RWPE2 (cell line): ENCODE measurements around the gene SEMA3F.
A peak's percentile ranks its signal among the peaks of the same experiment; 100 is the strongest.

Experiments used
- ATAC-seq: fragments of 200-7000 bp; cut with Tn5 transposase; 3 replicates; pipeline ENCODE4 v1.9.1; 2021; ENCODE audit warnings: low read depth
- DNase-seq: peaks from one replicate; pipeline ENCODE4 v3.0.0-alpha.2; 2020; ENCODE audit warnings: low spot score
- H3K27ac ChIP-seq: fragments of 450-650 bp; 2 replicates; pipeline ENCODE4 v1.5.1; 2017; ENCODE audit warnings: mild to moderate bottlenecking; ENCODE audit not compliant: poor library complexity, severe bottlenecking
- H3K27me3 ChIP-seq: fragments of 250-450 bp; sonication (Bioruptor Pico); 2 replicates; pipeline ENCODE4 v1.5.1; 2021; ENCODE audit warnings: mild to moderate bottlenecking, moderate library complexity; ENCODE audit not compliant: insufficient read depth, poor library complexity, severe bottlenecking
- H3K36me3 ChIP-seq: fragments of 250-450 bp; sonication (Bioruptor Pico); 2 replicates; pipeline ENCODE4 v1.5.1; 2020; ENCODE audit warnings: low read depth, mild to moderate bottlenecking, moderate library complexity
- H3K4me1 ChIP-seq: fragments of 250-450 bp; sonication (Bioruptor Pico); 2 replicates; pipeline ENCODE4 v1.5.1; 2021; ENCODE audit warnings: mild to moderate bottlenecking, moderate library complexity; ENCODE audit not compliant: insufficient read depth, poor library complexity, severe bottlenecking
- H3K4me3 ChIP-seq: fragments of 250-450 bp; sonication (Bioruptor Pico); 2 replicates; pipeline ENCODE4 v1.5.1; 2021; ENCODE audit warnings: mild to moderate bottlenecking, moderate library complexity; ENCODE audit not compliant: severe bottlenecking
- H3K9me3 ChIP-seq: fragments of 250-450 bp; sonication (Bioruptor Pico); 2 replicates; pipeline ENCODE4 v1.5.1; 2021; ENCODE audit warnings: mild to moderate bottlenecking, moderate library complexity; ENCODE audit not compliant: severe bottlenecking
- CTCF ChIP-seq: fragments of 450-650 bp; IDR thresholded peaks from one replicate; pipeline ENCODE4 v1.5.1; 2017; ENCODE audit warnings: mild to moderate bottlenecking, moderate library complexity; ENCODE audit not compliant: poor library complexity, severe bottlenecking

SEMA3F gene

GRCh38 chr3:50171540-50172301 lies 16.6 kb downstream of the SEMA3F start:
- H3K4me1 ChIP-seq = peaks cover 44% of the 10 kb centered on the region

GRCh38 chr3:50172626-50173220 lies 17.6 kb downstream of the SEMA3F start:
- ATAC-seq (no peak), DNase-seq (no peak)
- no peak overlapping the region for H3K4me3 ChIP-seq
- no peak for TF ChIP-seq CTCF
- H3K27ac ChIP-seq = peak overlapping the region; percentile 97
- H3K36me3 ChIP-seq = peaks cover 99% of the 10 kb centered on the region
- H3K9me3 ChIP-seq = no peaks in the 10 kb centered on the region
- no peaks in the 10 kb centered on the region for H3K27me3 ChIP-seq
- H3K4me1 ChIP-seq = peaks cover 36% of the 10 kb centered on the region

More at GRCh38 chr3:50171540-50172301, 16.6 kb downstream of the SEMA3F start:
- Histone ChIP-seq H3K36me3 (peaks cover 95% of the 10 kb centered on the region), H3K9me3 (no peaks in the 10 kb centered on the region), H3K4me3 (no peak overlapping the region), H3K27me3 (no peaks in the 10 kb centered on the region), H3K27ac (peak overlapping the region; percentile 97)
- DNase-seq (no peak), ATAC-seq (no peak)
- no peak for TF ChIP-seq CTCF

GRCh38 chr3:50173685-50174516 lies 18.8 kb downstream of the SEMA3F start:
- Histone ChIP-seq H3K9me3 (no peaks in the 10 kb centered on the region), H3K27ac (no peak overlapping the region), H3K27me3 (no peaks in the 10 kb centered on the region), H3K36me3 (peaks cover 97% of the 10 kb centered on the region), H3K4me1 (peaks cover 24% of the 10 kb centered on the region), H3K4me3 (no peak overlapping the region)
- TF ChIP-seq CTCF = no peak
- ATAC-seq (no peak), DNase-seq (no peak)

- Histone ChIP-seq H3K4me3 (no peak overlapping the region), H3K4me1 (peaks cover 19% of the 10 kb centered on the region), H3K9me3 (no peaks in the 10 kb centered on the region), H3K27ac (no peak overlapping the region), H3K27me3 (no peaks in the 10 kb centered on the region), H3K36me3 (peaks cover 98% of the 10 kb centered on the region)
- TF ChIP-seq CTCF = no peak
- DNase-seq (no peak), ATAC-seq (no peak)
Observed at GRCh38 chr3:50174517-50174895, 19.4 kb downstream of the SEMA3F start.
